Prostate gland (tissue), 2 donors: ENCODE results near the gene ACTR5.

Experiments used
- CTCF ChIP-seq, 4 experiments: fragments of 200-600 bp in 2 of 4; fragments of 450-650 bp in 2 of 4; sonication (generic) in 2 of 4; IDR thresholded peaks; 1 replicate in 3 of 4; 2 replicates in 1 of 4; pipeline ENCODE4 v1.5.1; 2016 to 2019; ENCODE audit warnings: antibody characterized with exemption in 4 of 4, mild to moderate bottlenecking in 2 of 4, moderate library complexity in 2 of 4
- POLR2AphosphoS5 ChIP-seq: sonication (generic); formaldehyde crosslinking; IDR thresholded peaks from one replicate; pipeline ENCODE4 v1.6.1; 2017; ENCODE audit warnings: antibody characterized with exemption

GRCh38 chr20:38726804-38727606 is 21.3 kb upstream of the ACTR5 start:
- no peak for TF ChIP-seq CTCF (IDR thresholded peaks at IDR 0.05)
- TF ChIP-seq POLR2AphosphoS5: no peak
